ENCODE measurements around the gene MRS2. TPM values are rescaled to one million over a fixed set of nuclear protein-coding genes. Genes with fewer than 3 reads are reported as not detected.
"Not testable (repeated sequence)": the region's sequence is repeated elsewhere in the genome, so short reads cannot be mapped to it uniquely, and the experiment has no call there.

Gene MRS2
- total and polyA plus RNA-seq, 4 donors: 9.8 to 19.8 (median 12.3) TPM

DNA sequence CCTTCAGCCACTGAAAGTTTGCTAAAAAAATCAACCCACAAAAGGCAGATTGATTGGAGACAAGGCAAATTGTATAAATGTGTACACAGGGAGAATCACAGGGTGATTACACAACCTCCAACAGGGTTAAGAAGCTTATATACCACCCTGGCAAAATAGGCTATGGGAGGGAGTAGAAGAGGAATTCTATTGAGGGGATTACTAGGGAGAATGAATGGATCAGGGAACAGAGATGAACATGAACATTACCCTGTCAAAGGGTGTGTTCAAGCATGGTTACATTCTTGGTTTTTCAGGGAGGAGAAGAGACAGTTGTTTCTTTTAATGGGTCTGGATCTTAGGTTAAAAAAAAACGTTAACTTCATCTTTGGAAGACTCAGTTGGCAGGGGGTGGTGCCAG is 5.1 kb upstream of the MRS2 start:
- intact Hi-C loops (cut with DNase I): no loop called here
- Histone ChIP-seq H3K4me3 (ENCODE audit: low read length in 2 of 2) (no peak overlapping the region), H3K9me3 (ENCODE audit: control insufficient read depth, low read length) (no peaks in the 10 kb centered on the region), H3K4me1 (ENCODE audit: control insufficient read depth in 1 of 2, insufficient read depth in 2 of 2, low read length in 2 of 2) (peaks cover 0 to 3% of the 10 kb centered on the region in 2 donors), H3K27me3 (ENCODE audit: control insufficient read depth in 1 of 2, insufficient read depth in 2 of 2, low read length in 1 of 2) (no peaks in the 10 kb centered on the region), H3K36me3 (ENCODE audit: control insufficient read depth in 1 of 2, insufficient read depth in 2 of 2, low read length in 1 of 2) (peaks cover 0 to 4% of the 10 kb centered on the region in 2 donors), H3K27ac (ENCODE audit: low read depth in 1 of 2, low read length in 2 of 2) (no peak overlapping the region)
- DNase-seq (no peak), ATAC-seq (ENCODE audit: low FRiP score) (no peak)
- 48 to 58% methylated on average over 1 of the region's 1 CpG for WGBS, 2 donors

DNA sequence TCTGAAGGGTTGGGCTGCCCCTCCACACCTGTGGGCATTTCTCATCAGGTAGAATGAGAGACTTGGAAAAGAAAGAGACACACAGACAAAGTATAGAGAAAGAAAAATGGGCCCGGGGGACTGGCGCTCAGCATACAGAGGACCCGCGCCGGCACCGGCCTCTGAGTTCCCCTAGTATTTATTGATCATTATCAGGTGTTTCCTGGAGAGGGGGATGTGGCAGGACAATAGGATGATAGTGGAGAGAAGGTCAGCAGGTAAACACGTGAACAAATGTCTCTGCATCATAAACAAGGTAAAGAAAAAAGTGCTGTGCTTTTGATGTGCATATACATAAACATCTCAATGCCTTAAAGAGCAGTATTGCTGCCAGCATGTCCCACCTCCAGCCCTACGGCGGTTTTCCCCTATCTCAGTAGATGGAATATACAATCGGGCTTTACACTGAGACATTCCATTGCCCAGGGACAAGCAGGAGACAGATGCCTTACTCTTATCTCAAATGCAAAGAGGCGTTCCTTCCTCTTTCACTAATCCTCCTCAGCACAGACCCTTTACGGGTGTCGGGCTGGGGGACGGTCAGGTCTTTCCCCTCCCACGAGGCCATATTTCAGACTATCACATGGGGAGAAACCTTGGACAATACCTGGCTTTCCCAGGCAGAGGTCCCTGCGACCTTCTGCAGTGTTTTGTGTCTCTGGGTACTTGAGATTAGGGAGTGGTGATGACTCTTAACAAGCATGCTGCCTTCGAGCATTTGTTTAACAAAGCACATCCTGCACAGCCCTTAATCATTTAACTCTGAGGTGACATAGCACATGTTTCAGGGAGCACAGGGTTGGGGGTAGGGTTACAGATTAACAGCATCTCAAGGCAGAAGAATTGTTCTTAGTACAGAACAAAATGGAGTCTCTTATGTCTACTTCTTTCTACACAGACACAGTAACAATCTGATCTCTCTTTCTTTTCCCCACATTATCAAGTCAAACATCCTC is 2.4 kb upstream of the MRS2 start:
- intact Hi-C loops (cut with DNase I); DNase-seq: not testable (repeated sequence)
- WGBS, 2 donors: 17% methylated on average over 17 of the region's 17 CpGs

DNA sequence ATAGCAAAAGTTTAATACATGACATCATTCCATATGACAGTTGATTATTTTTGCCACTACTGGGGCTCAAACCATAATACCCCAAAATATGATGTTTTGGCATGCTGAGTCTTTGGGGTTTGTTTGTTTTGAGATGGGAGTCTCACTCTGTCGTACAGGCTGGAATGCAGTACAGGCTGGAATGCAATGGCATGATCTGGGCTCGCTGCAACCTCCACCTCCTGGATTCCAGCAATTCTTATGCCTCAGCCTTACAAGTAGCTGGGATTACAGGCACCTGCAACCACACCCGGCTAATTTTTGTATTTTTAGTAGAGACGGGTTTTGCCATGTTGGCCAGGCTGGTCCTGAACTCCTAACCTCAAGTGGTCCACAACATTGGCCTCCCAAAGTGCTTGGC is 1.3 kb upstream of the MRS2 start:
- no peak overlapping the region for H3K4me3 ChIP-seq (ENCODE audit: low read length in 2 of 2)
- 60 to 67% methylated on average over 4 of the region's 4 CpGs for WGBS, 2 donors
- H3K27ac ChIP-seq (ENCODE audit: low read depth in 1 of 2, low read length in 2 of 2): no peak overlapping the region
- no peak for DNase-seq
- H3K9me3 ChIP-seq (ENCODE audit: control insufficient read depth, low read length): no peaks in the 10 kb centered on the region
- no peaks in the 10 kb centered on the region for H3K27me3 ChIP-seq (ENCODE audit: control insufficient read depth in 1 of 2, insufficient read depth in 2 of 2, low read length in 1 of 2)
- intact Hi-C loops (cut with DNase I): no loop called here
- peaks cover 0 to 4% of the 10 kb centered on the region in 2 donors for H3K36me3 ChIP-seq (ENCODE audit: control insufficient read depth in 1 of 2, insufficient read depth in 2 of 2, low read length in 1 of 2)
- no peak for ATAC-seq (ENCODE audit: low FRiP score)
- H3K4me1 ChIP-seq (ENCODE audit: control insufficient read depth in 1 of 2, insufficient read depth in 2 of 2, low read length in 2 of 2): peaks cover 0 to 3% of the 10 kb centered on the region in 2 donors

More for the DNA sequence above, 2.4 kb upstream of the MRS2 start:
- not testable (repeated sequence) for H3K4me3 ChIP-seq (ENCODE audit: low read length in 2 of 2); H3K36me3 ChIP-seq (ENCODE audit: control insufficient read depth in 1 of 2, insufficient read depth in 2 of 2, low read length in 1 of 2); H3K27me3 ChIP-seq (ENCODE audit: control insufficient read depth in 1 of 2, insufficient read depth in 2 of 2, low read length in 1 of 2); H3K27ac ChIP-seq (ENCODE audit: low read depth in 1 of 2, low read length in 2 of 2); H3K9me3 ChIP-seq (ENCODE audit: control insufficient read depth, low read length); ATAC-seq (ENCODE audit: low FRiP score); H3K4me1 ChIP-seq (ENCODE audit: control insufficient read depth in 1 of 2, insufficient read depth in 2 of 2, low read length in 2 of 2)

DNA sequence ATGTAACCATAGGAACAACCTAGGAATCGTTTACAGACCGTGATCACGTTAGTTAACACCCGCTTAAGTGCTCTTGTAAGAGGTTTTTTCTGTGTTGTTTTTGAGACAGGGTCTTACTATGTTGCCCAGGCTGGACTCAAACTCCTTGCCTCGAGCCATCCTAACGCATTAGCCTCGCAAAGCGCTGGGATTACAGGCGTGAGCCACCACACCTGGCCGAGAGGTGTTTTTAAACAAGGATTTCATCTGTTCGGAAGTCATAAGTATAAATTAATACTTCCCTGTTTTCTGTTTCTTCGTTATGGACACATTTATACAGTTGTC is 727 bp downstream of the MRS2 start:
- DNase-seq (no peak), ATAC-seq (ENCODE audit: low FRiP score) (no peak)
- H3K27ac ChIP-seq (ENCODE audit: low read depth in 1 of 2, low read length in 2 of 2): peak overlapping the region in 1 of 2 donors; percentile 19
- H3K27me3 ChIP-seq (ENCODE audit: control insufficient read depth in 1 of 2, insufficient read depth in 2 of 2, low read length in 1 of 2): no peaks in the 10 kb centered on the region
- 8% methylated on average over 12 of the region's 12 CpGs for WGBS, 2 donors
- peaks cover 0 to 3% of the 10 kb centered on the region in 2 donors for H3K4me1 ChIP-seq (ENCODE audit: control insufficient read depth in 1 of 2, insufficient read depth in 2 of 2, low read length in 2 of 2)
- no peaks in the 10 kb centered on the region for H3K9me3 ChIP-seq (ENCODE audit: control insufficient read depth, low read length)
- H3K36me3 ChIP-seq (ENCODE audit: control insufficient read depth in 1 of 2, insufficient read depth in 2 of 2, low read length in 1 of 2): no peaks in the 10 kb centered on the region
- intact Hi-C loops (cut with DNase I): no loop called here
- H3K4me3 ChIP-seq (ENCODE audit: low read length in 2 of 2): peak overlapping the region; percentile 51 to 68

DNA sequence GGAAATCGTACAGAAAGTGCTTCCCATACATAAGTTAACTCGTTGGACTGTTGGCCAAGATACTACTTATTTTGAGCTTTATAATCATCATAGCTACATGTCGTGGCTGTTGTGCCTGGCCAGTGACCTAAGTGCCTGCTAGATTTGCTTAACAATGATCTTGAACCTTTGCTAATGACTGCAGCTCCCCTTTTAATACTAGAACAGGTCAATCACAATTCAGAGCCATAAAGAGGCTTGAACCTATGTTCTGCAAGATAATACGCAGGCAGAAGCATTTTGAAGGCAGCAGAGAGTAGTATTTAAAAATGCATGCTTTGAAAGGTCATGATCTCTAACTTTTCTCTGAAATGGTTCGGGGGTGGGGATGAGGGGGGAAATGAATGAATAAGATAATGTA is 2.5 kb downstream of the MRS2 start:
- Histone ChIP-seq H3K9me3 (ENCODE audit: control insufficient read depth, low read length) (no peaks in the 10 kb centered on the region), H3K27ac (ENCODE audit: low read depth in 1 of 2, low read length in 2 of 2) (no peak overlapping the region), H3K4me1 (ENCODE audit: control insufficient read depth in 1 of 2, insufficient read depth in 2 of 2, low read length in 2 of 2) (peaks cover 0 to 3% of the 10 kb centered on the region in 2 donors), H3K4me3 (ENCODE audit: low read length in 2 of 2) (no peak overlapping the region), H3K36me3 (ENCODE audit: control insufficient read depth in 1 of 2, insufficient read depth in 2 of 2, low read length in 1 of 2) (no peaks in the 10 kb centered on the region), H3K27me3 (ENCODE audit: control insufficient read depth in 1 of 2, insufficient read depth in 2 of 2, low read length in 1 of 2) (no peaks in the 10 kb centered on the region)
- ATAC-seq (ENCODE audit: low FRiP score): no peak
- WGBS, 2 donors: 80 to 92% methylated on average over 5 of the region's 5 CpGs
- no peak for DNase-seq
- intact Hi-C loops (cut with DNase I): no loop called here

DNA sequence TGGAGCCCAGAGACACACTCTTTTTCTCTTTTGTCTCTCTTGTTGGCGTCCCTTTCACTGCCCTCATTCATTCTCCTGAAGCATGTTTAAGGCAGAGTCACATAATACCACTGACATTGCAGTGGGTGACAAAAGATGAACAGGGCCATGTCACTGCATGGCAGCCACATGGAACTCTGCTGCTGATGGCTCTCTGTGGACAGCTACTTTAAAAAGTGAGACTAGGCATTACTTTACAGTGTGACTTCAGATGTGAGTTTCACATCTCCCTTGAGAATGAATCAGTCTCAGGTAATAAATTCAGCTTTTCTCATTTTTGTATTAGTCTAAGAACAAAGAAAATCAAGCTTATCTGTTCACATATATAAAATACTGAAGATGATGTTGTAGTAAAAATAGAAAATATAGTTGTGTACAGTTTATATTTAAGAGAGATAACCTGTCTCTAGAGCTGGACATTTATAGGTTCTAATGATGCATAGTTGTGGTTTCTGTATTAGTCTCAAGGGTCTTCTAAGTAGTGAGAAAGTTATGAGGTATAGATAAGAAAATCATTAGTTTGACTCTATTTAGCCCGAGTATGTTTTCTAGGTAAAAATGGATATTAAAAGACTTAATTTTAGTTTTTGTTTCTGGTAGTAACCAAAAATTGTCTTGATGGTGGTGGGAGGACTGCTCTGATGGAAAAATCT is 6.1 kb downstream of the MRS2 start:
- Histone ChIP-seq H3K4me3 (ENCODE audit: low read length in 2 of 2) (no peak overlapping the region), H3K4me1 (ENCODE audit: control insufficient read depth in 1 of 2, insufficient read depth in 2 of 2, low read length in 2 of 2) (no peaks in the 10 kb centered on the region), H3K27me3 (ENCODE audit: control insufficient read depth in 1 of 2, insufficient read depth in 2 of 2, low read length in 1 of 2) (no peaks in the 10 kb centered on the region), H3K27ac (ENCODE audit: low read depth in 1 of 2, low read length in 2 of 2) (no peak overlapping the region), H3K9me3 (ENCODE audit: control insufficient read depth, low read length) (no peaks in the 10 kb centered on the region), H3K36me3 (ENCODE audit: control insufficient read depth in 1 of 2, insufficient read depth in 2 of 2, low read length in 1 of 2) (peaks cover 2 to 9% of the 10 kb centered on the region in 2 donors)
- ATAC-seq (ENCODE audit: low FRiP score) (no peak), DNase-seq (no peak)
- WGBS, 2 donors: 65 to 76% methylated on average over 2 of the region's 2 CpGs
- intact Hi-C loops (cut with DNase I): no loop called here

DNA sequence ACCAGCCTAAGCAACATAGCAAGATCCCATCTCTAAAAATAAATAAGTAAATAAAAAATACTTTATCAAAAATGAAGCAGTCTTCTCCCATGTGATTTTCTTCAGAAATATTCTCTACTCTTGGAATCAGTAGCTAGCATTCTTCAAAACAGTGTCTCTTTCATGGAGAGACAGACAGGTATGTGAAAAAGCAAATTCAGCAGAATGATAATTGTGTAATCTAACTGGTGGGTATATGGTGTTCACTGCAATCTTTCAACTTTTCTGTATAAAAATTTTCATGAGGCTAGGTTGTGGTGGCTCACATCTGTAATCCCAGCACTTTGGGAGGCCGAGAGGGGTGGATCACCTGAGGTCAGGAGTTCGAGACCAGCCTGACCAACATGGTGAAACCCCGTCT is 7.9 kb downstream of the MRS2 start:
- WGBS, 2 donors: 91 to 97% methylated on average over 3 of the region's 3 CpGs
- H3K27me3 ChIP-seq (ENCODE audit: control insufficient read depth in 1 of 2, insufficient read depth in 2 of 2, low read length in 1 of 2): no peaks in the 10 kb centered on the region
- H3K36me3 ChIP-seq (ENCODE audit: control insufficient read depth in 1 of 2, insufficient read depth in 2 of 2, low read length in 1 of 2): peaks cover 6 to 9% of the 10 kb centered on the region in 2 donors
- H3K4me3 ChIP-seq (ENCODE audit: low read length in 2 of 2): no peak overlapping the region
- ATAC-seq (ENCODE audit: low FRiP score) (no peak), DNase-seq (no peak)
- no peaks in the 10 kb centered on the region for H3K4me1 ChIP-seq (ENCODE audit: control insufficient read depth in 1 of 2, insufficient read depth in 2 of 2, low read length in 2 of 2)
- intact Hi-C loops (cut with DNase I): no loop called here
- no peak overlapping the region for H3K27ac ChIP-seq (ENCODE audit: low read depth in 1 of 2, low read length in 2 of 2)
- H3K9me3 ChIP-seq (ENCODE audit: control insufficient read depth, low read length): no peaks in the 10 kb centered on the region

DNA sequence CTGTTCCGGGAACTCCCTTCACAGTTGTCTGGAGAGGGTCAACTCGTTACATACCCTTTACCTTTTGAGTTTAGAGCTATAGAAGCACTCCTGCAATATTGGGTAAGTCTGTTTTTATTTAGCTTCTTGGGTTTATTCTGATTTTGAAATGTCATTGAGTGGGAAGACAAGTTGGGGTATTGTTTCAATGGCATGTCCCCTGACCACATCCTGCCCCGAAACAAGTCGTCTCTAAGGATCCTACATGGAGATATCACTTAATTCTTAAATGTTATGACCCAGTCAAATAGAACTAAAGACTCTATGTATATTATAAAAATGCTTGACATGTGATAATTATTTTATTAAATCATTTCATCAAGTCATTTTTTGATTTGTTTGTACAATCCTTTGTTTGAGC is 9.6 kb downstream of the MRS2 start:
- Histone ChIP-seq H3K36me3 (ENCODE audit: control insufficient read depth in 1 of 2, insufficient read depth in 2 of 2, low read length in 1 of 2) (peaks cover 7 to 11% of the 10 kb centered on the region in 2 donors), H3K27ac (ENCODE audit: low read depth in 1 of 2, low read length in 2 of 2) (no peak overlapping the region), H3K4me1 (ENCODE audit: control insufficient read depth in 1 of 2, insufficient read depth in 2 of 2, low read length in 2 of 2) (no peaks in the 10 kb centered on the region), H3K9me3 (ENCODE audit: control insufficient read depth, low read length) (no peaks in the 10 kb centered on the region), H3K27me3 (ENCODE audit: control insufficient read depth in 1 of 2, insufficient read depth in 2 of 2, low read length in 1 of 2) (no peaks in the 10 kb centered on the region), H3K4me3 (ENCODE audit: low read length in 2 of 2) (no peak overlapping the region)
- intact Hi-C loops (cut with DNase I): no loop called here
- WGBS, 2 donors: 95 to 98% methylated on average over 4 of the region's 4 CpGs
- DNase-seq (no peak), ATAC-seq (ENCODE audit: low FRiP score) (no peak)

Measured in aorta (tissue), 5 donors.